Measurements from ENCODE around the gene CUL4B. TPM values are rescaled to one million over a fixed set of nuclear protein-coding genes. Genes with fewer than 3 reads are reported as not detected.

The CUL4B gene
- polyA plus RNA-seq, 1 donor: 37.9 TPM

- H3K9me3 ChIP-seq (ENCODE audit: control insufficient read depth, low read depth, low read length): no peaks in the 10 kb centered on the region
- H3K27ac ChIP-seq (ENCODE audit: low read length): peak overlapping the region; percentile 54
- H3K36me3 ChIP-seq (ENCODE audit: control insufficient read depth, insufficient read depth, low read length): no peaks in the 10 kb centered on the region
- H3K27me3 ChIP-seq (ENCODE audit: control insufficient read depth, insufficient read depth, low read length): no peaks in the 10 kb centered on the region
- H3K4me3 ChIP-seq (ENCODE audit: low read length): no peak overlapping the region
- H3K4me1 ChIP-seq (ENCODE audit: control insufficient read depth, insufficient read depth, low read length): peaks cover 7% of the 10 kb centered on the region
- DNase-seq: peak; percentile 13 to 53
Observed at GRCh38 chrX:120568035-120568434, 7.3 kb upstream of the CUL4B start.

DNA sequence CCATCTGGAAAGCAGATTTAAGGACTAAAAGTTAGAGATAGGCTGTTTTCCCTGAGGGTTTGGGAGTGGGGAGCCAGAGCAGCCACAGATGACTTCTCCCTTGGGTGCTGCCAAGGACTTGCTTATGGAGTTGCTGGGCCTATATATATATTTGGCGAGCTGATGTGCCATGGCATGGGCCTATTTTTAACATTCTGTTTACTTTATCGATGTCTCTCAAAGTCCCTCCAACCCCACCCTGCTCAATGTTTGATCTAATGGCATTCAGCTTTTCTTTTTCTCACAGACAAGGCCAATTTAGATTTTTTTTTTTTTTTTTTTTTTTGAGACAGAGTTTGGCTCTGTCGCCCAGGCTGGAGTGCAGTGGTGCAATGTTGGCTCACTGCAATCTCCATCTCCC, 6.1 kb upstream of the CUL4B start:
- no peaks in the 10 kb centered on the region for H3K36me3 ChIP-seq (ENCODE audit: control insufficient read depth, insufficient read depth, low read length)
- no CpG with 5 or more reads among the region's 3 CpGs for WGBS (ENCODE audit: insufficient coverage, low lambda C conversion rate)
- no peaks in the 10 kb centered on the region for H3K9me3 ChIP-seq (ENCODE audit: control insufficient read depth, low read depth, low read length)
- no peak for DNase-seq
- peaks cover 15% of the 10 kb centered on the region for H3K4me1 ChIP-seq (ENCODE audit: control insufficient read depth, insufficient read depth, low read length)
- H3K27ac ChIP-seq (ENCODE audit: low read length): no peak overlapping the region
- H3K27me3 ChIP-seq (ENCODE audit: control insufficient read depth, insufficient read depth, low read length): no peaks in the 10 kb centered on the region
- H3K4me3 ChIP-seq (ENCODE audit: low read length): no peak overlapping the region

- H3K4me3 ChIP-seq (ENCODE audit: low read length): no peak overlapping the region
- no CpG with 5 or more reads among the region's 1 CpG for WGBS (ENCODE audit: insufficient coverage, low lambda C conversion rate)
- H3K36me3 ChIP-seq (ENCODE audit: control insufficient read depth, insufficient read depth, low read length): no peaks in the 10 kb centered on the region
- H3K27me3 ChIP-seq (ENCODE audit: control insufficient read depth, insufficient read depth, low read length): no peaks in the 10 kb centered on the region
- no peak overlapping the region for H3K27ac ChIP-seq (ENCODE audit: low read length)
- H3K9me3 ChIP-seq (ENCODE audit: control insufficient read depth, low read depth, low read length): no peaks in the 10 kb centered on the region
- peaks cover 15% of the 10 kb centered on the region for H3K4me1 ChIP-seq (ENCODE audit: control insufficient read depth, insufficient read depth, low read length)
- no peak for DNase-seq
Observed at GRCh38 chrX:120564925-120565324, 4.2 kb upstream of the CUL4B start.

DNA sequence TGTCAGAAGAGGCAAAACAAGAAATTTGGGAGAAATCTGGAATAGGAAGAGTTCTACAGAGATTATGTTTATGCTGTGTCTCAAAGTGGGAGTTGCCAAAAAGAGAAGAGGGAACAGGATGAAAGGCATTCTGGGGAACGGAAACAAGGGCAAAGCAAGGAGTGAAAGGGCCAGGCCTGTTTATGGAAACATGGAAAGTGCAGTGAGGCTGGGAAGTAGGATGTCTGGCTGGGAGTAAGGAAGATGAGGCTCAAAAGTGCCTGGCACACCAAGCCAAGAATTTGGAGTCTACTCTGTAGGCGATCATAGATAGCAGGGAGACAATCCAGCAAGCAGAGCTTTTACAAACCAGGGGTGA, 1.8 kb upstream of the CUL4B start:
- H3K4me3 ChIP-seq (ENCODE audit: low read length): no peak overlapping the region
- H3K36me3 ChIP-seq (ENCODE audit: control insufficient read depth, insufficient read depth, low read length): no peaks in the 10 kb centered on the region
- no peak for DNase-seq
- peaks cover 15% of the 10 kb centered on the region for H3K4me1 ChIP-seq (ENCODE audit: control insufficient read depth, insufficient read depth, low read length)
- no CpG with 5 or more reads among the region's 2 CpGs for WGBS (ENCODE audit: insufficient coverage, low lambda C conversion rate)
- H3K27ac ChIP-seq (ENCODE audit: low read length): peak overlapping the region; percentile 85
- no peaks in the 10 kb centered on the region for H3K9me3 ChIP-seq (ENCODE audit: control insufficient read depth, low read depth, low read length)
- H3K27me3 ChIP-seq (ENCODE audit: control insufficient read depth, insufficient read depth, low read length): no peaks in the 10 kb centered on the region

DNA sequence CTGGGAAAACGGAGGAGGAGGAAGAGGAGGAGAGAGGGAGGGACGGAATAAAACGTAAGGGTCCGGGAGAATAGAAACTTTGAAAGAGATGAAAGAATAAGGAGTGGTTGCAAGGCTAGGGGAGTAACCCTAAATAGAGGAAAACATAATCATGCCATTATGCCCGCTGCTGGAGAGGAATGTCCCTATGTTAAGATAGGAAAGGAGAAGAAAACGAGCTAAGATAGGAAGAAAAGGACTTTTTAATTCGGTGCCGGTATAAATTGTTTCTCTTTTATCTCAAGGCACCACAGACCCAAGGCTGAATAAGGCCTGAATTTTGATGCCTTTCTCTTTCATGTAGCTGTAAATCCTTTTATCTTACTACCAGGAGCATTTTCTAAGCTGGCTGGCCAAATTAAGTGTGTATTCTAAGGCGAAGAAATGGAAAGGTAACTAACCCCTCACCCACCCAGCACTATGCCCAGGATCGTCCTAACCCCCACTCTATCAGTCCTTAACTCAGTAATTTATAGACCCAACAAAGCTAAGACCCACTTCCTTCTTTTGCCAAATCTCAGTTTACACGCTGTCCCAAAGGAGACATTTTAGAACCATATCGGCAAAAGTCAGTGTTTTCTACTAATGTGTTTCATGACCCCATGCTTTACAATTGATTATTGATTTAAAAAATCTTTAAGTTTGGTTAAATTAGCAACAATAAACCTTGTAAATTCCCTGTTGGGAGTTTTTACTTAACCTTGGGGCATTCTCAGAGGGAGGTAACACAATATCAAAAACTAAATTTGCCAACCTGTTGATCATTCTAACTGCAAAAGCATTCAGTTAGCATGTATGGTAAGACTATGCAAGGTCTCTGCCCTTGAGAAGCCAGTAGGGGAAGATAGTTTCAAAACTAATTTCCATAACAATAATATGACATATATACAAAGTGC, 1.1 kb upstream of the CUL4B start:
- Histone ChIP-seq H3K4me1 (ENCODE audit: control insufficient read depth, insufficient read depth, low read length) (peaks cover 15% of the 10 kb centered on the region), H3K4me3 (ENCODE audit: low read length) (peak overlapping the region; percentile 68), H3K36me3 (ENCODE audit: control insufficient read depth, insufficient read depth, low read length) (peaks cover 4% of the 10 kb centered on the region), H3K27ac (ENCODE audit: low read length) (peak overlapping the region; percentile 85), H3K9me3 (ENCODE audit: control insufficient read depth, low read depth, low read length) (no peaks in the 10 kb centered on the region), H3K27me3 (ENCODE audit: control insufficient read depth, insufficient read depth, low read length) (no peaks in the 10 kb centered on the region)
- no CpG with 5 or more reads among the region's 12 CpGs for WGBS (ENCODE audit: insufficient coverage, low lambda C conversion rate)
- DNase-seq: peak in 1 of 2 donors; percentile 5

DNA sequence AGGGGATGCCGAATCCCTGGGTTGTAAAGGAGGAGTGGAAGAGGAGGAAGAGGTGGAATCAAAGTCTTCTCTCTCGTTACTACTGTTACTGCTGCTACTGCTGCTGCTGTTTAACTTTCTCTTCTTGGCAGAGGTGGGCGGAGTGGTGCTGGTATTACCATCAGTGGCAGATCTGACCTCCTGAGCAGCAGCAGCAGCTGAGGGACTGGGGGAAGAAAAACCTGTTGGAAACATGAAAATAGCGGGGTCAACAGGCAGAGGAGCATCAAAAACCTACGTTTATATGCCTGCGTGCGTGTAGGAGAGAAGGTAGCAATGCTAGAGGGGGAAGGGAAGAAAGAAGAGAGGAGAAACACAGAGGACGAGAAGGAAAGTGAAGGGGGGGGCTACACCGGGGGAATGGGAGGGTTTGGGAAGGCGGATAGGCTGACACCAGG, 339 bp downstream of the CUL4B start:
- Histone ChIP-seq H3K27ac (ENCODE audit: low read length) (peak overlapping the region; percentile 100), H3K4me1 (ENCODE audit: control insufficient read depth, insufficient read depth, low read length) (peaks cover 15% of the 10 kb centered on the region), H3K4me3 (ENCODE audit: low read length) (peak overlapping the region; percentile 64), H3K36me3 (ENCODE audit: control insufficient read depth, insufficient read depth, low read length) (peaks cover 7% of the 10 kb centered on the region), H3K9me3 (ENCODE audit: control insufficient read depth, low read depth, low read length) (no peaks in the 10 kb centered on the region), H3K27me3 (ENCODE audit: control insufficient read depth, insufficient read depth, low read length) (no peaks in the 10 kb centered on the region)
- WGBS (ENCODE audit: insufficient coverage, low lambda C conversion rate): no CpG with 5 or more reads among the region's 10 CpGs
- DNase-seq: peak in 1 of 2 donors; percentile 29

DNA sequence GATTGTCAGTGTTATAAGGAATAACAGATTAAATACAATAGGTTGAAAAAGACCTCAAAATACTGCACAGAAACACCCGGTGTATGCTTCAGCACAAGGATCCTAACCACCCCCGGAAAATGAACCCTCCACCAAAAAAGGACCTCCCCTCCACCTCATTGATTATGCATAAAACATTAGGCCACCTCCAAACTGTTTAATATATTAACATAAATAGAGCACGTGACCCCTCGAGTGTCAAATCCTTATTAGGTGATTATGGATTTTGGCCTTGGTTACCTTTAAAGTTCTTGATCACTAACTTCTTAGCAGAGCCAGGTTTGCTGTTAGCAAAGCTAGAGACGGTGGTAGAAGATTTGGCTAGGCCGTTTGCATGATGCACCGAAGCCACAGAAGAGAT, 958 bp downstream of the CUL4B start:
- peaks cover 15% of the 10 kb centered on the region for H3K4me1 ChIP-seq (ENCODE audit: control insufficient read depth, insufficient read depth, low read length)
- no peaks in the 10 kb centered on the region for H3K9me3 ChIP-seq (ENCODE audit: control insufficient read depth, low read depth, low read length)
- peak overlapping the region; percentile 64 for H3K4me3 ChIP-seq (ENCODE audit: low read length)
- no peaks in the 10 kb centered on the region for H3K27me3 ChIP-seq (ENCODE audit: control insufficient read depth, insufficient read depth, low read length)
- WGBS (ENCODE audit: insufficient coverage, low lambda C conversion rate): no CpG with 5 or more reads among the region's 7 CpGs
- peak in 1 of 2 donors; percentile 5 for DNase-seq
- H3K36me3 ChIP-seq (ENCODE audit: control insufficient read depth, insufficient read depth, low read length): peaks cover 7% of the 10 kb centered on the region
- peak overlapping the region; percentile 100 for H3K27ac ChIP-seq (ENCODE audit: low read length)

- no peak for DNase-seq
- Histone ChIP-seq H3K4me3 (ENCODE audit: low read length) (no peak overlapping the region), H3K4me1 (ENCODE audit: control insufficient read depth, insufficient read depth, low read length) (no peaks in the 10 kb centered on the region), H3K27ac (ENCODE audit: low read length) (no peak overlapping the region), H3K9me3 (ENCODE audit: control insufficient read depth, low read depth, low read length) (no peaks in the 10 kb centered on the region), H3K36me3 (ENCODE audit: control insufficient read depth, insufficient read depth, low read length) (peaks cover 7% of the 10 kb centered on the region), H3K27me3 (ENCODE audit: control insufficient read depth, insufficient read depth, low read length) (no peaks in the 10 kb centered on the region)
- WGBS (ENCODE audit: insufficient coverage, low lambda C conversion rate): no CpG with 5 or more reads among the region's 5 CpGs
Observed at GRCh38 chrX:120556251-120556650, 4.5 kb downstream of the CUL4B start.

GRCh38 chrX:120549483-120550452, 11.0 kb downstream of the CUL4B start:
- Histone ChIP-seq H3K4me3 (ENCODE audit: low read length) (no peak overlapping the region), H3K36me3 (ENCODE audit: control insufficient read depth, insufficient read depth, low read length) (no peaks in the 10 kb centered on the region), H3K27me3 (ENCODE audit: control insufficient read depth, insufficient read depth, low read length) (no peaks in the 10 kb centered on the region), H3K9me3 (ENCODE audit: control insufficient read depth, low read depth, low read length) (no peaks in the 10 kb centered on the region), H3K4me1 (ENCODE audit: control insufficient read depth, insufficient read depth, low read length) (no peaks in the 10 kb centered on the region), H3K27ac (ENCODE audit: low read length) (peak overlapping the region; percentile 77)
- WGBS (ENCODE audit: insufficient coverage, low lambda C conversion rate): 73% methylated on average over 3 of the region's 12 CpGs
- DNase-seq: peak; percentile 38 to 61

- Histone ChIP-seq H3K9me3 (ENCODE audit: control insufficient read depth, low read depth, low read length) (no peaks in the 10 kb centered on the region), H3K27me3 (ENCODE audit: control insufficient read depth, insufficient read depth, low read length) (no peaks in the 10 kb centered on the region), H3K4me1 (ENCODE audit: control insufficient read depth, insufficient read depth, low read length) (no peaks in the 10 kb centered on the region), H3K36me3 (ENCODE audit: control insufficient read depth, insufficient read depth, low read length) (peaks cover 38% of the 10 kb centered on the region), H3K27ac (ENCODE audit: low read length) (no peak overlapping the region), H3K4me3 (ENCODE audit: low read length) (no peak overlapping the region)
- DNase-seq: no peak
Observed at GRCh38 chrX:120536061-120536460, 24.7 kb downstream of the CUL4B start.

Measured in large intestine (tissue), 3 donors.